Panc1 (cell line): ENCODE data around the gene SGMS1. TPM values are rescaled to one million over a fixed set of nuclear protein-coding genes. Genes with fewer than 3 reads are reported as not detected.

Source experiments
- ATAC-seq: fragments of 200-7000 bp; cut with Tn5 transposase; 2 replicates; pipeline ENCODE4 v1.9.1; 2020; ENCODE audit warnings: mild to moderate bottlenecking, moderate library complexity
- BruUV-seq: library from RNA; stranded (reverse); fragments of 400-500 nt; replicated peaks from 2 replicates; lab custom pipeline; 2021; lab: Mats Ljungman, UMichigan
- CTCF ChIA-PET: fragments of 300-600 bp; sonication (Branson Sonifier 250); formaldehyde crosslinking; loops from one replicate; lab custom pipeline; 2022; ENCODE audit warnings: antibody characterized with exemption; lab: Charles Lee
- POLR2A ChIA-PET: fragments of 300-600 bp; sonication (Branson Sonifier 250); formaldehyde crosslinking; loops from one replicate; lab custom pipeline; 2022; ENCODE audit warnings: antibody characterized with exemption; lab: Charles Lee
- DNase-seq: peaks from one replicate; pipeline ENCODE4 v3.0.0-alpha.2; 2010; ENCODE audit warnings: low read depth, low spot score
- H3K27ac ChIP-seq: 2 replicates; pipeline ENCODE4 v1.5.1; 2011; ENCODE audit warnings: mild to moderate bottlenecking, low read length, inconsistent platforms
- H3K27me3 ChIP-seq: fragments of 200-500 bp; sonication (Bioruptor generic); 2 replicates; pipeline ENCODE4 v1.6.0; 2014; ENCODE audit warnings: low read length, inconsistent platforms; ENCODE audit not compliant: control insufficient read depth, insufficient read depth
- H3K36me3 ChIP-seq: fragments of 200-500 bp; sonication (Bioruptor generic); 2 replicates; pipeline ENCODE4 v1.5.1; 2014; ENCODE audit warnings: inconsistent platforms, mild to moderate bottlenecking, low read length, moderate library complexity; ENCODE audit not compliant: control insufficient read depth, insufficient read depth
- H3K4me1 ChIP-seq: 2 replicates; pipeline ENCODE4 v1.5.1; 2011; ENCODE audit warnings: inconsistent platforms, mild to moderate bottlenecking, low read length, moderate library complexity; ENCODE audit not compliant: control insufficient read depth, insufficient read depth
- H3K4me3 ChIP-seq, 2 experiments: 2 replicates each; pipeline ENCODE4 v1.5.1; 2011 to 2012; ENCODE audit warnings: low read depth in 2 of 2, low read length in 2 of 2, mild to moderate bottlenecking in 2 of 2, inconsistent platforms in 1 of 2, moderate library complexity in 1 of 2
- H3K9me3 ChIP-seq: fragments of 200-500 bp; sonication (Bioruptor generic); 2 replicates; pipeline ENCODE4 v1.5.1; 2014; ENCODE audit warnings: low read depth, mild to moderate bottlenecking, inconsistent platforms, low read length, moderate library complexity; ENCODE audit not compliant: control insufficient read depth, insufficient read depth
- CTCF ChIP-seq: fragments of 450-650 bp; IDR thresholded peaks from 2 replicates; pipeline ENCODE4 v1.5.1; 2017; ENCODE audit warnings: mild to moderate bottlenecking
- POLR2AphosphoS5 ChIP-seq: IDR thresholded peaks from 2 replicates; pipeline ENCODE4 v1.6.1; 2012; ENCODE audit warnings: mild to moderate bottlenecking, low read depth, low read length, moderate library complexity
- SIN3A ChIP-seq: IDR thresholded peaks from 2 replicates; pipeline ENCODE4 v1.6.1; 2012; ENCODE audit warnings: low read depth, mild to moderate bottlenecking, low read length, moderate library complexity, borderline replicate concordance; ENCODE audit not compliant: insufficient read depth
- TCF7L2 ChIP-seq: IDR thresholded peaks from 2 replicates; pipeline ENCODE4 v1.6.1; 2011; ENCODE audit warnings: mild to moderate bottlenecking, low read depth, low read length, inconsistent platforms
- in situ Hi-C: cut with HindIII; loops from 2 replicates; pipeline ENCODE4 v1.10.0; 2016; ENCODE audit warnings: low sequenced_read_pairs, low pct_unique_long_range_greater_than_20kb
- intact Hi-C: fragments of 100-400 bp; cut with micrococcal nuclease; formaldehyde crosslinking; loops from one replicate; pipeline ENCODE4 v1.10.0; 2022; ENCODE audit not compliant: unreplicated experiment
- total RNA-seq: library from RNA; stranded (reverse); gene quantifications from one replicate; pipeline ENCODE4 v1.2.1, GENCODE V29; 2021; ENCODE audit not compliant: unreplicated experiment
- TF ChIP-seq, protein P1 (sequence below), 2 experiments: IDR thresholded peaks; 2 replicates each; pipeline ENCODE4 v1.6.1; 2011 to 2012; ENCODE audit warnings: low read depth in 2 of 2, control low read depth in 1 of 2, low read length in 1 of 2, mild to moderate bottlenecking in 1 of 2, moderate library complexity in 1 of 2; ENCODE audit not compliant: insufficient read depth in 1 of 2

Gene SGMS1
- total RNA-seq, 1 experiment from 2014 or later, result 22.0 TPM

- DNase-seq, result no peak
- in situ Hi-C loops, result no loop called here
- BruUV-seq, result no TSS peak
- Histone ChIP-seq H3K27ac (no peak overlapping the region), H3K9me3 (no peaks in the 10 kb centered on the region), H3K36me3 (no peaks in the 10 kb centered on the region), H3K4me1 (no peaks in the 10 kb centered on the region), H3K27me3 (no peaks in the 10 kb centered on the region), H3K4me3 (no peak overlapping the region)
- ATAC-seq, result no peak
- ChIA-PET POLR2A (no interaction called here), CTCF (no interaction called here)
- intact Hi-C loops, result no loop called here
- TF ChIP-seq POLR2AphosphoS5, result no peak
Measured at GRCh38 chr10:50316174-50316573, 307.6 kb downstream of the SGMS1 start.

GRCh38 chr10:50315424-50315823, 308.3 kb downstream of the SGMS1 start:
- H3K9me3 ChIP-seq, result no peaks in the 10 kb centered on the region
- DNase-seq, result no peak
- BruUV-seq, result no TSS peak
- POLR2A ChIA-PET, result no interaction called here
- in situ Hi-C loops, result no loop called here
- intact Hi-C loops, result no loop called here
- H3K27me3 ChIP-seq, result no peaks in the 10 kb centered on the region
- no peak overlapping the region for H3K4me3 ChIP-seq
- no peaks in the 10 kb centered on the region for H3K36me3 ChIP-seq
- CTCF ChIA-PET, result no interaction called here
- no peaks in the 10 kb centered on the region for H3K4me1 ChIP-seq
- no peak for ATAC-seq
- H3K27ac ChIP-seq, result no peak overlapping the region
- no peak for TF ChIP-seq TCF7L2
- TF ChIP-seq CTCF, result no peak
- TF ChIP-seq, protein P1, sequence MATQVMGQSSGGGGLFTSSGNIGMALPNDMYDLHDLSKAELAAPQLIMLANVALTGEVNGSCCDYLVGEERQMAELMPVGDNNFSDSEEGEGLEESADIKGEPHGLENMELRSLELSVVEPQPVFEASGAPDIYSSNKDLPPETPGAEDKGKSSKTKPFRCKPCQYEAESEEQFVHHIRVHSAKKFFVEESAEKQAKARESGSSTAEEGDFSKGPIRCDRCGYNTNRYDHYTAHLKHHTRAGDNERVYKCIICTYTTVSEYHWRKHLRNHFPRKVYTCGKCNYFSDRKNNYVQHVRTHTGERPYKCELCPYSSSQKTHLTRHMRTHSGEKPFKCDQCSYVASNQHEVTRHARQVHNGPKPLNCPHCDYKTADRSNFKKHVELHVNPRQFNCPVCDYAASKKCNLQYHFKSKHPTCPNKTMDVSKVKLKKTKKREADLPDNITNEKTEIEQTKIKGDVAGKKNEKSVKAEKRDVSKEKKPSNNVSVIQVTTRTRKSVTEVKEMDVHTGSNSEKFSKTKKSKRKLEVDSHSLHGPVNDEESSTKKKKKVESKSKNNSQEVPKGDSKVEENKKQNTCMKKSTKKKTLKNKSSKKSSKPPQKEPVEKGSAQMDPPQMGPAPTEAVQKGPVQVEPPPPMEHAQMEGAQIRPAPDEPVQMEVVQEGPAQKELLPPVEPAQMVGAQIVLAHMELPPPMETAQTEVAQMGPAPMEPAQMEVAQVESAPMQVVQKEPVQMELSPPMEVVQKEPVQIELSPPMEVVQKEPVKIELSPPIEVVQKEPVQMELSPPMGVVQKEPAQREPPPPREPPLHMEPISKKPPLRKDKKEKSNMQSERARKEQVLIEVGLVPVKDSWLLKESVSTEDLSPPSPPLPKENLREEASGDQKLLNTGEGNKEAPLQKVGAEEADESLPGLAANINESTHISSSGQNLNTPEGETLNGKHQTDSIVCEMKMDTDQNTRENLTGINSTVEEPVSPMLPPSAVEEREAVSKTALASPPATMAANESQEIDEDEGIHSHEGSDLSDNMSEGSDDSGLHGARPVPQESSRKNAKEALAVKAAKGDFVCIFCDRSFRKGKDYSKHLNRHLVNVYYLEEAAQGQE (IDR thresholded peaks at IDR 0.05; ENCODE audit: insufficient read depth in 1 of 2, low read depth in 2 of 2, low read length in 1 of 2), result no peak
- TF ChIP-seq POLR2AphosphoS5, result no peak
- no peak for TF ChIP-seq SIN3A

GRCh38 chr10:50314169-50315071, 309.3 kb downstream of the SGMS1 start:
- ChIA-PET CTCF (no interaction called here), POLR2A (interaction anchor here (0.5 kb wide), 1 partner anchor 10 kb away, joined by 4 read pairs; no protein-coding TSS in a partner anchor)
- ATAC-seq, result no peak
- BruUV-seq, result no TSS peak
- in situ Hi-C loops, result no loop called here
- Histone ChIP-seq H3K9me3 (no peaks in the 10 kb centered on the region), H3K4me3 (no peak overlapping the region), H3K4me1 (no peaks in the 10 kb centered on the region), H3K36me3 (no peaks in the 10 kb centered on the region), H3K27ac (no peak overlapping the region), H3K27me3 (no peaks in the 10 kb centered on the region)
- intact Hi-C loops, result no loop called here
- no peak for DNase-seq
- TF ChIP-seq TCF7L2 (no peak), POLR2AphosphoS5 (no peak), CTCF (no peak), SIN3A (no peak)
- TF ChIP-seq, protein P1 (IDR thresholded peaks at IDR 0.05; ENCODE audit: insufficient read depth in 1 of 2, low read depth in 2 of 2, low read length in 1 of 2), result no peak
